GM21737 (cell line): ENCODE data around the gene FZD7.
A peak's percentile ranks its signal among the peaks of the same experiment; 100 is the strongest.

ENCODE experiments used
- ATAC-seq: cut with Tn5 transposase; IDR thresholded peaks from one replicate; pipeline ENCODE4 v1.9.1; 2021; ENCODE audit warnings: mild to moderate bottlenecking, moderate library complexity; ENCODE audit not compliant: unreplicated experiment

Gene FZD7

GRCh38 chr2:202033317-202034248 is at the start of gene FZD7:
Gene FZD7 (plus strand): TSS chr2:202033855. CDS start chr2:202034648, 793 bp downstream.
- peak; percentile 79 for ATAC-seq

- no peak for ATAC-seq
Observed at GRCh38 chr2:201984333-201984732, 49.3 kb upstream of the FZD7 start.

GRCh38 chr2:201984800-201985525 is 48.7 kb upstream of the FZD7 start:
- ATAC-seq: no peak

- no peak for ATAC-seq
Observed at GRCh38 chr2:201985728-201986462, 47.8 kb upstream of the FZD7 start.

GRCh38 chr2:201986463-201986735 is 47.3 kb upstream of the FZD7 start:
- no peak for ATAC-seq

GRCh38 chr2:201987426-201987825 is 46.2 kb upstream of the FZD7 start:
- ATAC-seq: no peak

- no peak for ATAC-seq
Observed at GRCh38 chr2:201990069-201990468, 43.6 kb upstream of the FZD7 start.

- ATAC-seq: no peak
Observed at GRCh38 chr2:201992960-201993359, 40.7 kb upstream of the FZD7 start.

GRCh38 chr2:201994973-201995638 is 38.5 kb upstream of the FZD7 start:
- no peak for ATAC-seq

- no peak for ATAC-seq
Observed at GRCh38 chr2:201996006-201996405, 37.6 kb upstream of the FZD7 start.

GRCh38 chr2:201996679-201997314 is 36.9 kb upstream of the FZD7 start:
- ATAC-seq: no peak

GRCh38 chr2:201999279-201999678 is 34.4 kb upstream of the FZD7 start:
- ATAC-seq: no peak

- no peak for ATAC-seq
Observed at GRCh38 chr2:202001826-202002225, 31.8 kb upstream of the FZD7 start.

- no peak for ATAC-seq
Observed at GRCh38 chr2:202002381-202002780, 31.3 kb upstream of the FZD7 start.

- no peak for ATAC-seq
Observed at GRCh38 chr2:202005272-202005887, 28.3 kb upstream of the FZD7 start.

- ATAC-seq: no peak
Observed at GRCh38 chr2:202006301-202006700, 27.4 kb upstream of the FZD7 start.

- no peak for ATAC-seq
Observed at GRCh38 chr2:202007015-202007982, 26.4 kb upstream of the FZD7 start.

GRCh38 chr2:202007983-202008354 is 25.7 kb upstream of the FZD7 start:
- no peak for ATAC-seq

GRCh38 chr2:202009019-202009481 is 24.6 kb upstream of the FZD7 start:
- ATAC-seq: no peak
